Type B pancreatic cell (in vitro differentiated cells): ENCODE results near the gene DDX4. TPM values are rescaled to one million over a fixed set of nuclear protein-coding genes. Genes with fewer than 3 reads are reported as not detected.

Experiments
- DNase-seq: peaks from one replicate; pipeline ENCODE4 v3.0.0; 2021; ENCODE audit warnings: mixed read lengths; ENCODE audit not compliant: unreplicated experiment; ENCODE audit errors: extremely low spot score
- H3K27ac Mint-ChIP-seq: 2 replicates; pipeline ENCODE4 v1.8.0; 2021; ENCODE audit warnings: mild to moderate bottlenecking, mixed read lengths
- H3K27me3 Mint-ChIP-seq: 2 replicates; pipeline ENCODE4 v1.8.0; 2021; ENCODE audit warnings: mixed read lengths
- H3K36me3 Mint-ChIP-seq: 2 replicates; pipeline ENCODE4 v1.8.0; 2021; ENCODE audit warnings: mixed read lengths
- H3K4me1 Mint-ChIP-seq: one replicate; pipeline ENCODE4 v1.8.0; 2021; ENCODE audit warnings: mixed read lengths; ENCODE audit not compliant: unreplicated experiment
- H3K4me3 Mint-ChIP-seq: 2 replicates; pipeline ENCODE4 v1.8.0; 2021; ENCODE audit warnings: mild to moderate bottlenecking, mixed read lengths
- H3K9me3 Mint-ChIP-seq: 2 replicates; pipeline ENCODE4 v1.8.0; 2021; ENCODE audit warnings: mixed read lengths
- CTCF ChIP-seq: fragments of 200-600 bp; sonication (generic); conservative IDR thresholded peaks from 2 replicates; pipeline ENCODE4 v1.5.0; 2021; ENCODE audit warnings: antibody characterized with exemption, mild to moderate bottlenecking
- total RNA-seq: library from RNA; stranded (reverse); gene quantifications from 2 replicates; pipeline ENCODE4 v1.2.1, GENCODE V29; 2021; ENCODE audit warnings: low replicate concordance

The DDX4 gene
- total RNA-seq, 1 donor from 2014 or later, result not detected

- Mint-ChIP-seq H3K36me3 (peaks cover 7% of the 10 kb centered on the region), H3K27ac (no peak overlapping the region), H3K4me3 (no peak overlapping the region), H3K27me3 (no peaks in the 10 kb centered on the region), H3K9me3 (no peaks in the 10 kb centered on the region), H3K4me1 (peaks cover 14% of the 10 kb centered on the region)
- DNase-seq, result no peak
- no peak for TF ChIP-seq CTCF
These were observed 29.1 kb upstream of the DDX4 start for GRCh38 chr5:55708732-55709131.

- no peak for TF ChIP-seq CTCF
These were observed 26.3 kb upstream of the DDX4 start for GRCh38 chr5:55711507-55712022.

GRCh38 chr5:55712023-55712859, 25.6 kb upstream of the DDX4 start, which contains the start of gene SLC38A9:
SLC38A9 (minus strand) TSS chr5:55712324; CDS start chr5:55697958, 14,366 bp downstream.
- Mint-ChIP-seq H3K4me1 (peaks cover 17% of the 10 kb centered on the region), H3K4me3 (peak within 1 kb of the TSS; percentile 100), H3K36me3 (peaks cover 3% of the 10 kb centered on the region), H3K27ac (peak within 1 kb of the TSS; percentile 87), H3K27me3 (no peaks in the 10 kb centered on the region), H3K9me3 (peaks cover 19% of the 10 kb centered on the region)
- DNase-seq, result peak; percentile 96
- no peak for TF ChIP-seq CTCF

More at GRCh38 chr5:55711507-55712022, 26.3 kb upstream of the DDX4 start:
- peak overlapping the region; percentile 100 for H3K4me3 Mint-ChIP-seq
- H3K27ac Mint-ChIP-seq, result peak overlapping the region; percentile 87
- H3K9me3 Mint-ChIP-seq, result peaks cover 13% of the 10 kb centered on the region
- H3K27me3 Mint-ChIP-seq, result no peaks in the 10 kb centered on the region
- H3K36me3 Mint-ChIP-seq, result peaks cover 3% of the 10 kb centered on the region
- peaks cover 17% of the 10 kb centered on the region for H3K4me1 Mint-ChIP-seq
- no peak for DNase-seq

- peaks cover 17% of the 10 kb centered on the region for H3K4me1 Mint-ChIP-seq
- H3K4me3 Mint-ChIP-seq, result peak overlapping the region; percentile 72
These were observed 24.0 kb upstream of the DDX4 start for GRCh38 chr5:55713871-55714270.

GRCh38 chr5:55714339-55714738, 23.5 kb upstream of the DDX4 start:
- DNase-seq, result no peak
- peaks cover 17% of the 10 kb centered on the region for H3K4me1 Mint-ChIP-seq
- H3K4me3 Mint-ChIP-seq, result peak overlapping the region; percentile 72
- peaks cover 19% of the 10 kb centered on the region for H3K9me3 Mint-ChIP-seq
- peak overlapping the region; percentile 91 for H3K27ac Mint-ChIP-seq
- no peaks in the 10 kb centered on the region for H3K27me3 Mint-ChIP-seq
- H3K36me3 Mint-ChIP-seq, result no peaks in the 10 kb centered on the region
- TF ChIP-seq CTCF, result no peak

More at GRCh38 chr5:55713871-55714270, 24.0 kb upstream of the DDX4 start:
- Mint-ChIP-seq H3K9me3 (peaks cover 19% of the 10 kb centered on the region), H3K36me3 (peaks cover 3% of the 10 kb centered on the region), H3K27me3 (no peaks in the 10 kb centered on the region), H3K27ac (peak overlapping the region; percentile 91)
- no peak for DNase-seq
- TF ChIP-seq CTCF, result no peak
